Tibial nerve (tissue), 3 donors: Measurements from ENCODE around the gene SPART.

Experiments used
- CTCF ChIP-seq, 5 experiments: fragments of 200-600 bp in 3 of 5; fragments of 450-650 bp in 2 of 5; sonication (generic) in 3 of 5; IDR thresholded peaks; one replicate each; pipeline ENCODE4 v1.5.1; 2016 to 2019; ENCODE audit warnings: antibody characterized with exemption in 5 of 5, mild to moderate bottlenecking in 3 of 5, moderate library complexity in 2 of 5
- POLR2A ChIP-seq, 2 donors: fragments of 450-650 bp; IDR thresholded peaks; one replicate each; pipeline ENCODE4 v1.6.1; 2017; ENCODE audit warnings: antibody characterized with exemption in 2 of 2, mild to moderate bottlenecking in 2 of 2, moderate library complexity in 2 of 2

GRCh38 chr13:36331280-36331679 is 14.9 kb downstream of the SPART start:
- TF ChIP-seq CTCF (IDR thresholded peaks at IDR 0.05) = no peak
- TF ChIP-seq POLR2A (IDR thresholded peaks at IDR 0.05) = no peak
